ENCODE measurements around the gene MYOM1.

The MYOM1 gene

GRCh38 chr18:3156325-3156640 is 63.5 kb downstream of the MYOM1 start:
- no peak for TF ChIP-seq CTCF (conservative IDR thresholded peaks at IDR 0.05)
- TF ChIP-seq ZFX (IDR thresholded peaks at IDR 0.05), result no peak
- no peak overlapping the region for H3K27ac ChIP-seq

GRCh38 chr18:3154214-3154613 is 65.6 kb downstream of the MYOM1 start:
- no peak for TF ChIP-seq CTCF (conservative IDR thresholded peaks at IDR 0.05)
- TF ChIP-seq ZFX (IDR thresholded peaks at IDR 0.05), result no peak
- no peak overlapping the region for H3K27ac ChIP-seq

GRCh38 chr18:3153107-3153704 is 66.6 kb downstream of the MYOM1 start:
- TF ChIP-seq ZFX (IDR thresholded peaks at IDR 0.05), result no peak
- no peak for TF ChIP-seq CTCF (conservative IDR thresholded peaks at IDR 0.05)
- no peak overlapping the region for H3K27ac ChIP-seq

- H3K27ac ChIP-seq, result no peak overlapping the region
- TF ChIP-seq CTCF (conservative IDR thresholded peaks at IDR 0.05), result no peak
- TF ChIP-seq ZFX (IDR thresholded peaks at IDR 0.05), result no peak
Measured at GRCh38 chr18:3152294-3152693, 67.5 kb downstream of the MYOM1 start.

GRCh38 chr18:3151399-3152264 is 68.1 kb downstream of the MYOM1 start:
- no peak overlapping the region for H3K27ac ChIP-seq
- TF ChIP-seq ZFX (IDR thresholded peaks at IDR 0.05), result no peak
- TF ChIP-seq CTCF (conservative IDR thresholded peaks at IDR 0.05), result peak; percentile 82

- TF ChIP-seq ZFX (IDR thresholded peaks at IDR 0.05), result no peak
- no peak for TF ChIP-seq CTCF (conservative IDR thresholded peaks at IDR 0.05)
- H3K27ac ChIP-seq, result no peak overlapping the region
Measured at GRCh38 chr18:3150688-3151087, 69.1 kb downstream of the MYOM1 start.

GRCh38 chr18:3150274-3150673 is 69.5 kb downstream of the MYOM1 start:
- no peak for TF ChIP-seq ZFX (IDR thresholded peaks at IDR 0.05)
- no peak for TF ChIP-seq CTCF (conservative IDR thresholded peaks at IDR 0.05)
- H3K27ac ChIP-seq, result no peak overlapping the region
